Pulmonary artery endothelial cell (primary cell): ENCODE results near the gene OR2T11. TPM values are rescaled to one million over a fixed set of nuclear protein-coding genes. Genes with fewer than 3 reads are reported as not detected.
"Not testable (repeated sequence)": the region's sequence is repeated elsewhere in the genome, so short reads cannot be mapped to it uniquely, and the experiment has no call there.

Experiments used
- DNase-seq: peaks from one replicate; pipeline ENCODE4 v3.0.0-alpha.2; 2011; ENCODE audit warnings: low read depth, low spot score
- total RNA-seq: library from RNA; depleted of rRNA; stranded (reverse); fragments of >200 nt; gene quantifications from 2 replicates; pipeline ENCODE4 v1.2.3, GENCODE V29; 2014

OR2T11 gene
- total RNA-seq, 1 donor from 2014 or later = not detected

- peak; percentile 4 for DNase-seq
Measured at GRCh38 chr1:248618878-248619277, 16.0 kb downstream of the OR2T11 start.

GRCh38 chr1:248618119-248618518 lies 16.8 kb downstream of the OR2T11 start:
- DNase-seq = no peak

- no peak for DNase-seq
Measured at GRCh38 chr1:248613742-248614141, 21.1 kb downstream of the OR2T11 start.

- DNase-seq = no peak
Measured at GRCh38 chr1:248611883-248612414, 22.9 kb downstream of the OR2T11 start.

- no peak for DNase-seq
Measured at GRCh38 chr1:248610301-248610700, 24.6 kb downstream of the OR2T11 start.

- no peak for DNase-seq
Measured at GRCh38 chr1:248599396-248599795, 35.5 kb downstream of the OR2T11 start.

- no peak for DNase-seq
Measured at GRCh38 chr1:248597589-248597988, 37.3 kb downstream of the OR2T11 start, which contains the start of gene OR2T10. Gene OR2T10 (minus strand): TSS chr1:248597700. CDS start chr1:248593768, 3,932 bp downstream.

- no peak for DNase-seq
Measured at GRCh38 chr1:248596615-248597014, 38.3 kb downstream of the OR2T11 start.

GRCh38 chr1:248593226-248593625 lies 41.7 kb downstream of the OR2T11 start:
- DNase-seq = no peak

- no peak for DNase-seq
Measured at GRCh38 chr1:248592655-248593054, 42.2 kb downstream of the OR2T11 start.

GRCh38 chr1:248590055-248590454 lies 44.8 kb downstream of the OR2T11 start:
- DNase-seq = no peak

- no peak for DNase-seq
Measured at GRCh38 chr1:248589334-248589733, 45.6 kb downstream of the OR2T11 start.

- no peak for DNase-seq
Measured at GRCh38 chr1:248585266-248585665, 49.6 kb downstream of the OR2T11 start.

- DNase-seq = no peak
Measured at GRCh38 chr1:248576260-248576980, 58.5 kb downstream of the OR2T11 start.

GRCh38 chr1:248574657-248575056 lies 60.2 kb downstream of the OR2T11 start, which contains the start of gene OR2T34:
Gene OR2T34 (minus strand): TSS chr1:248574757. CDS start chr1:248574757, 0 bp downstream.
- not testable (repeated sequence) for DNase-seq

GRCh38 chr1:248573856-248574255 lies 61.0 kb downstream of the OR2T11 start:
- DNase-seq = not testable (repeated sequence)

Other genes starting within 250 kb of the OR2T11 start
- not detected in 2 replicates for gene OR2T1, start 232.0 kb downstream of the OR2T11 start, total RNA-seq
- not detected in 2 replicates for gene OR2T2, start 189.5 kb downstream of the OR2T11 start, total RNA-seq
- not detected in 2 replicates for gene OR2T3, start 161.7 kb downstream of the OR2T11 start, total RNA-seq
- not detected in 2 replicates for gene OR2T5, start 146.5 kb downstream of the OR2T11 start, total RNA-seq
- gene OR2G6, start 127.0 kb downstream of the OR2T11 start, total RNA-seq = not detected in 2 replicates
- gene OR2T29, start 72.3 kb downstream of the OR2T11 start, total RNA-seq = not detected in 2 replicates
- gene OR2T34, start 60.3 kb downstream of the OR2T11 start, total RNA-seq = not detected in 2 replicates
- gene OR2T10, start 37.4 kb downstream of the OR2T11 start, total RNA-seq = not detected in 2 replicates
- not detected in 2 replicates for gene OR2T35, start 10.2 kb upstream of the OR2T11 start, total RNA-seq
- gene OR2T27, start 20.4 kb upstream of the OR2T11 start, total RNA-seq = not detected in 2 replicates
- gene OR14I1, start 67.7 kb upstream of the OR2T11 start, total RNA-seq = not detected in 2 replicates
- not detected in 2 replicates for gene LYPD8, start 120.7 kb upstream of the OR2T11 start, total RNA-seq
- gene SH3BP5L, start 190.8 kb upstream of the OR2T11 start, total RNA-seq = 27.2 and 34.8 TPM in 2 replicates
- gene ZNF672, start 203.1 kb upstream of the OR2T11 start, total RNA-seq = 21.5 and 21.7 TPM in 2 replicates
- gene ZNF692, start 224.0 kb upstream of the OR2T11 start, total RNA-seq = 8.6 and 15.9 TPM in 2 replicates